GM12878 (cell line): Measurements from ENCODE around the gene LEMD3.

ENCODE experiments used
- CREM ChIP-seq: IDR thresholded peaks from 2 replicates; pipeline ENCODE4 v1.6.1; 2014; ENCODE audit warnings: antibody characterized with exemption, low read depth
- CTCF ChIP-seq, 3 experiments: IDR thresholded peaks in 2 of 3; conservative IDR thresholded peaks in 1 of 3; 2 replicates each; pipeline ENCODE4 v1.5.1; 2011; ENCODE audit warnings: low read depth in 3 of 3, low read length in 3 of 3, mild to moderate bottlenecking in 3 of 3, control low read depth in 2 of 3, moderate library complexity in 2 of 3, inconsistent platforms in 1 of 3, mixed read lengths in 1 of 3; ENCODE audit not compliant: control insufficient read depth in 2 of 3, insufficient read depth in 1 of 3; ENCODE audit errors: extremely low read depth in 1 of 3
- E2F4 ChIP-seq: IDR thresholded peaks from 2 replicates; pipeline ENCODE4 v1.6.1; 2012; ENCODE audit warnings: low read depth, low read length, improper control_type of control experiment
- HDAC2 ChIP-seq: fragments of 200-600 bp; sonication (generic); IDR thresholded peaks from 2 replicates; pipeline ENCODE4 v1.6.1; 2017
- NBN ChIP-seq: fragments of 450-650 bp; IDR thresholded peaks from 2 replicates; pipeline ENCODE4 v1.6.1; 2016
- NFXL1 ChIP-seq: fragments of 450-650 bp; IDR thresholded peaks from 2 replicates; pipeline ENCODE4 v1.6.1; 2017; ENCODE audit warnings: antibody characterized with exemption, mild to moderate bottlenecking, borderline replicate concordance
- NFYB ChIP-seq: IDR thresholded peaks from 2 replicates; pipeline ENCODE4 v1.6.1; 2011; ENCODE audit warnings: low read depth, mild to moderate bottlenecking, low read length, improper control_type of control experiment, moderate library complexity; ENCODE audit not compliant: insufficient read depth
- POLR2A ChIP-seq: IDR thresholded peaks from 2 replicates; pipeline ENCODE4 v1.6.1; 2011; ENCODE audit warnings: low read depth, mild to moderate bottlenecking, low read length
- RBBP5 ChIP-seq: fragments of 200-600 bp; sonication (generic); conservative IDR thresholded peaks from 2 replicates; pipeline ENCODE4 v1.6.1; 2016
- SMC3 ChIP-seq: IDR thresholded peaks from 2 replicates; pipeline ENCODE4 v1.6.1; 2011; ENCODE audit warnings: low read length, improper control_type of control experiment, borderline replicate concordance
- USF1 ChIP-seq: IDR thresholded peaks from 2 replicates; pipeline ENCODE4 v1.6.1; 2011; ENCODE audit warnings: borderline replicate concordance, low read depth, mild to moderate bottlenecking, moderate library complexity, mixed read lengths, low read length; ENCODE audit not compliant: insufficient read depth; ENCODE audit errors: extremely low read length
- ZNF24 ChIP-seq: fragments of 450-650 bp; IDR thresholded peaks from 2 replicates; pipeline ENCODE4 v1.6.1; 2017; ENCODE audit warnings: antibody characterized with exemption, mild to moderate bottlenecking

GRCh38 chr12:65162609-65163008 lies 6.8 kb upstream of the LEMD3 start:
- TF ChIP-seq CTCF (IDR thresholded peaks at IDR 0.05 in 2 of 3, conservative IDR thresholded peaks at IDR 0.05 in 1 of 3; ENCODE audit: control insufficient read depth in 2 of 3, extremely low read depth in 1 of 3, insufficient read depth in 1 of 3, low read depth in 3 of 3, low read length in 3 of 3) (no peak), POLR2A (no peak), E2F4 (no peak), NFYB (no peak), NFXL1 (no peak), HDAC2 (no peak), ZNF24 (no peak), USF1 (no peak), NBN (no peak), RBBP5 (no peak), SMC3 (no peak), CREM (no peak)
